ENCODE measurements around the gene SLC2A4RG. TPM values are rescaled to one million over a fixed set of nuclear protein-coding genes. Genes with fewer than 3 reads are reported as not detected.

SLC2A4RG gene
- total RNA-seq, 2 experiments from 2014 or later: 123 to 125 TPM

GRCh38 chr20:63791497-63792156 is 52.1 kb downstream of the SLC2A4RG start:
- CTCF ChIA-PET: no interaction called here
- Histone ChIP-seq H3K27me3 (ENCODE audit: control insufficient read depth in 1 of 2, insufficient read depth in 2 of 2, low read length in 2 of 2) (no peaks in the 10 kb centered on the region), H3K4me1 (ENCODE audit: insufficient read depth, low read length) (peaks cover 5% of the 10 kb centered on the region), H3K27ac (ENCODE audit: low read depth in 1 of 2, low read length in 2 of 2) (no peak overlapping the region), H3K4me3 (ENCODE audit: low read length) (no peak overlapping the region), H3K9me3 (ENCODE audit: control insufficient read depth in 1 of 2, insufficient read depth in 1 of 2, low read length in 2 of 2) (no peaks in the 10 kb centered on the region), H3K36me3 (ENCODE audit: insufficient read depth, low read length) (no peaks in the 10 kb centered on the region)
- H3K4me3 Mint-ChIP-seq: no peak overlapping the region
- intact Hi-C loops (cut with DNase I, micrococcal nuclease): no loop called here
- POLR2A ChIA-PET: interaction anchor here (1.1 kb wide), 1 partner anchor 10 kb away, joined by 3 read pairs; no protein-coding TSS in a partner anchor
- TF ChIP-seq CTCF (IDR thresholded peaks at IDR 0.05): no peak
- H3K36me3 Mint-ChIP-seq (ENCODE audit: low read depth): no peaks in the 10 kb centered on the region
- no peak overlapping the region for H3K27ac Mint-ChIP-seq
- ATAC-seq (ENCODE audit: poor library complexity) (no peak), DNase-seq (no peak)
- no peaks in the 10 kb centered on the region for H3K4me1 Mint-ChIP-seq (ENCODE audit: low read depth)
- H3K27me3 Mint-ChIP-seq: peaks cover 3% of the 10 kb centered on the region
- no peaks in the 10 kb centered on the region for H3K9me3 Mint-ChIP-seq

GRCh38 chr20:63792866-63793265 is 53.3 kb downstream of the SLC2A4RG start:
- POLR2A ChIA-PET: no interaction called here
- H3K36me3 ChIP-seq (ENCODE audit: insufficient read depth, low read length): no peaks in the 10 kb centered on the region
- CTCF ChIA-PET: no interaction called here
- Mint-ChIP-seq H3K27me3 (peaks cover 3% of the 10 kb centered on the region), H3K9me3 (no peaks in the 10 kb centered on the region), H3K4me3 (no peak overlapping the region), H3K27ac (no peak overlapping the region), H3K4me1 (ENCODE audit: low read depth) (no peaks in the 10 kb centered on the region), H3K36me3 (ENCODE audit: low read depth) (no peaks in the 10 kb centered on the region)
- H3K4me1 ChIP-seq (ENCODE audit: insufficient read depth, low read length): peaks cover 5% of the 10 kb centered on the region
- ATAC-seq (ENCODE audit: poor library complexity): no peak
- no peak overlapping the region for H3K4me3 ChIP-seq (ENCODE audit: low read length)
- no peak for TF ChIP-seq CTCF (IDR thresholded peaks at IDR 0.05)
- no peak for DNase-seq
- H3K27ac ChIP-seq (ENCODE audit: low read depth in 1 of 2, low read length in 2 of 2): no peak overlapping the region
- H3K27me3 ChIP-seq (ENCODE audit: control insufficient read depth in 1 of 2, insufficient read depth in 2 of 2, low read length in 2 of 2): no peaks in the 10 kb centered on the region
- intact Hi-C loops (cut with DNase I, micrococcal nuclease): no loop called here
- H3K9me3 ChIP-seq (ENCODE audit: control insufficient read depth in 1 of 2, insufficient read depth in 1 of 2, low read length in 2 of 2): no peaks in the 10 kb centered on the region

Other genes with a start within 250 kb of the SLC2A4RG start
- gene EEF1A2, start 240.7 kb upstream of the SLC2A4RG start, total RNA-seq: 1 to 10 TPM in 1 of 2 experiments, under 1 TPM in 1; 0.92 to 1.1 TPM
- gene PPDPF, start 219.0 kb upstream of the SLC2A4RG start, total RNA-seq: 100 to 1,000 TPM; 249 to 251 TPM
- gene PTK6, start 202.4 kb upstream of the SLC2A4RG start, total RNA-seq: under 1 TPM; 0.19 to 0.22 TPM
- gene SRMS, start 192.0 kb upstream of the SLC2A4RG start, total RNA-seq: not detected
- gene FNDC11, start 185.6 kb upstream of the SLC2A4RG start, total RNA-seq: 1 to 10 TPM; 1.7 to 1.8 TPM
- 10 to 100 TPM; 57.7 to 59.6 TPM for gene HELZ2, start 165.5 kb upstream of the SLC2A4RG start, total RNA-seq
- gene GMEB2, start 112.7 kb upstream of the SLC2A4RG start, total RNA-seq: 10 to 100 TPM; 32.9 to 34.0 TPM
- gene STMN3, start 86.4 kb upstream of the SLC2A4RG start, total RNA-seq: 100 to 1,000 TPM; 122 to 127 TPM
- gene RTEL1, start 81.5 kb upstream of the SLC2A4RG start, total RNA-seq: 10 to 100 TPM; 25.5 to 27.6 TPM
- gene TNFRSF6B, start 43.1 kb upstream of the SLC2A4RG start, total RNA-seq: 1 to 10 TPM; 2.5 to 2.6 TPM
- 10 to 100 TPM; 34.5 to 35.7 TPM for gene ARFRP1, start 31.8 kb upstream of the SLC2A4RG start, total RNA-seq
- 10 to 100 TPM; 28.2 to 33.4 TPM for gene ZGPAT, start 31.7 kb upstream of the SLC2A4RG start, total RNA-seq
- 100 to 1,000 TPM; 149 to 165 TPM for gene LIME1, start 3.1 kb upstream of the SLC2A4RG start, total RNA-seq
- gene ZBTB46, start 91.5 kb downstream of the SLC2A4RG start, total RNA-seq: under 1 TPM; 0.08 to 0.34 TPM
- not detected for gene ABHD16B, start 121.7 kb downstream of the SLC2A4RG start, total RNA-seq
- gene TPD52L2, start 125.5 kb downstream of the SLC2A4RG start, total RNA-seq: 10 to 100 TPM; 15.1 to 15.3 TPM
- gene DNAJC5, start 155.3 kb downstream of the SLC2A4RG start, total RNA-seq: 10 to 100 TPM; 21.4 to 22.5 TPM
- 10 to 100 TPM; 41.3 to 46.1 TPM for gene UCKL1, start 216.6 kb downstream of the SLC2A4RG start, total RNA-seq
- 10 to 100 TPM; 22.0 to 23.3 TPM for gene ZNF512B, start 230.2 kb downstream of the SLC2A4RG start, total RNA-seq
- gene SAMD10, start 239.9 kb downstream of the SLC2A4RG start, total RNA-seq: 10 to 100 TPM; 12.0 to 12.1 TPM
- gene PRPF6, start 241.4 kb downstream of the SLC2A4RG start, total RNA-seq: 10 to 100 TPM; 50.6 to 51.3 TPM